HUES64 (cell line): ENCODE results near the gene RNF126.

Experiments used
- H3K27ac ChIP-seq: 2 replicates; pipeline ENCODE4 v1.7.0; 2013; ENCODE audit warnings: low read depth, low read length, inconsistent platforms
- H3K27me3 ChIP-seq: 2 replicates; pipeline ENCODE4 v1.6.1; 2013; ENCODE audit warnings: mild to moderate bottlenecking, low read length; ENCODE audit not compliant: insufficient read depth
- H3K36me3 ChIP-seq: 2 replicates; pipeline ENCODE4 v1.6.1; 2013; ENCODE audit warnings: mild to moderate bottlenecking, low read length; ENCODE audit not compliant: insufficient read depth
- H3K4me1 ChIP-seq: 2 replicates; pipeline ENCODE4 v1.6.1; 2013; ENCODE audit warnings: mild to moderate bottlenecking, low read length, moderate library complexity; ENCODE audit not compliant: insufficient read depth
- H3K4me3 ChIP-seq: 2 replicates; pipeline ENCODE4 v1.5.1; 2013; ENCODE audit warnings: mild to moderate bottlenecking, low read length, moderate library complexity
- H3K9ac ChIP-seq: 2 replicates; pipeline ENCODE4 v1.6.1; 2013; ENCODE audit warnings: mild to moderate bottlenecking, low read depth, low read length
- H3K9me3 ChIP-seq: 2 replicates; pipeline ENCODE4 v1.6.1; 2013; ENCODE audit warnings: low read depth, low read length; ENCODE audit not compliant: insufficient read depth
- WGBS: fragments of 150-250, 120-280 bp; methylation state at CpG from one replicate; pipeline ENCODE4 v1.1.7; 2013; ENCODE audit warnings: missing lambda C conversion rate; 5-methylcytosine and 5-hydroxymethylcytosine counted together

Gene RNF126

DNA sequence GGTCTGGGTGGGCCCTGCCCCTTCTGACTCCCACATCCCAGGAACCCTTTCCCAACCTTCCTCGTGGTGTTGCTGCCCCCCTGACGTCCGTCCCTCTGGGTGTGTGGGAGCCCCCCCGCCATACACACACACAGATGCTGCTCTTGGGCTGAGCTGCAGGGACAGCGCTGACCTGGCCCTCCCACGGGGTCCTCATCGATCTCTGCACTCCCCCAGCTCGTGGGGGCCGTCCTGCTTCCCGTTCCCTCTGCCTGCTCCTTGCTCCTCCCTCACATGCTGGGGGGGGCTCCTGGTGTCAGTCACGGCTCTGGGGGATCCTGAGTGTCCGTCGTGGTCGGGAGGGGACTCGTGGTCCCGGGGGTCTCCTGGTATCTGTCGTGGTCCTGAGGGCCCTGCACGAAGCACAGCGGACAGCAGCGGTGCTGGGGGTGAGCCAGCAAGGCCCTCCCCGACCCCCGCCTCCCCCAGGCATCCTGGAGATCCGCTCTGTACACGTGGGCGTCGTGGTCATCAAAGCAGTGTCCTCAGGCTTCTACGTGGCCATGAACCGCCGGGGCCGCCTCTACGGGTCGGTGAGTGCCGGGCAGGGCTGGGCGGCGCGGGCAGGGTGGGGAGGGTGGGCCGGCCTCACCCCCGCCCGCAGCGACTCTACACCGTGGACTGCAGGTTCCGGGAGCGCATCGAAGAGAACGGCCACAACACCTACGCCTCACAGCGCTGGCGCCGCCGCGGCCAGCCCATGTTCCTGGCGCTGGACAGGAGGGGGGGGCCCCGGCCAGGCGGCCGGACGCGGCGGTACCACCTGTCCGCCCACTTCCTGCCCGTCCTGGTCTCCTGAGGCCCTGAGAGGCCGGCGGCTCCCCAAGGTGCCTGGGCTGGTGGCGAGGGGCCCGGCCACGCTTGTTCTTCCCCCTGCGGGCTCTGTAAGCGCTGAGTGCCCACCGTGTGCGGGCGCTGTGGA lies 20.0 kb downstream of the RNF126 start:
- H3K9ac ChIP-seq = no peak overlapping the region
- H3K27ac ChIP-seq = no peak overlapping the region
- no peak overlapping the region for H3K4me3 ChIP-seq
- WGBS = 91% methylated on average over 70 of the region's 70 CpGs
- H3K9me3 ChIP-seq = no peaks in the 10 kb centered on the region
- peaks cover 32% of the 10 kb centered on the region for H3K36me3 ChIP-seq
- H3K27me3 ChIP-seq = peaks cover 19% of the 10 kb centered on the region
- no peaks in the 10 kb centered on the region for H3K4me1 ChIP-seq

DNA sequence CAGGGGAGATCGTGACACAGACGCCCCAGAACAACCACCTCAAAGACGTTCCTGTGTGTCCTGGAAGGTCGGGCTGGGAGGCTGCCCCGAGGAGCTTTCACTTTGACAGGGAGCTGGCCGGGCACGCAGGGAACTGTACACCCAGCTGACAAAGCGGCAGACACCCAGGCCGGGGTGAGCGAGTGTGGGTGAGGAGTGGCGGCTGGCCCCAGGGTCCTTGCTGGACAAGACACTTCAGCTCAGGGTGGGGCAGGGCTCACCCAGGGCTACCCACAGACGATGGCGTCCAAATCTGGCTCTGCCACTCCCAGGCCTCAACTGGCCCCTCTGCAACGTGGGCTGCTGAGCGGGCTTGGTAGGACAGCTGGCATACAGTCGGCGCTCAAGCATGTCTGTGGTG lies 21.3 kb downstream of the RNF126 start:
- no peak overlapping the region for H3K27ac ChIP-seq
- H3K4me3 ChIP-seq = no peak overlapping the region
- no peaks in the 10 kb centered on the region for H3K9me3 ChIP-seq
- H3K27me3 ChIP-seq = peaks cover 30% of the 10 kb centered on the region
- no peaks in the 10 kb centered on the region for H3K4me1 ChIP-seq
- H3K9ac ChIP-seq = no peak overlapping the region
- peaks cover 18% of the 10 kb centered on the region for H3K36me3 ChIP-seq
- 92% methylated on average over 17 of the region's 17 CpGs for WGBS

DNA sequence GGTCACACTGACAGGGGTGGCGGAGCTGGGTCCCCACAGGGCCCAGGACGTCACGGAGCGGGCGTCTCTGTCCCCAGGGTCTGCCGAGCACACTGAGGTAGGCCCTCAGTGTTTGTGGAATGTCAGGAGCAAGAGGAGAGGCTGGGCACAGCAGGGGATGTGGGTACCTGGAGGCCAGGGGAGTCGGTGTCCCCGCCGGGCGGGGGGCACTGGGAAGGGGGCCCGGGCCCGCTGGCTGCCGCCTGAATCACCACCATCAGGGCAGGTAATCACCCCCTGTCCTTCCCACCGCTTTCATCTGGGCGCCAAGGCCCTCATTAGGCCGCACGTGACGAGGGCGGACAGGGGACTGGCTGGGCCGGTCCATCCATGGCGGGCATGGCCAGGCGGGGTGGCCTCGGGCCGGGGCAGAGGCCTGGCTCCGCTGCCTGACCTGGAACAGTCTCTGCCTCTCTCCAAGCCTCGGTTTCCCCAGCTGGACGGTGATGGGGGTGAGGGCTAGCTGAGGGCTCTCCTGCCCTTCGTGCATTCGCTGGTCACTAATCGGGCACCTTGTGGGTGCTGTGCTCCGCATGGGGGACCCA lies 22.3 kb downstream of the RNF126 start:
- Histone ChIP-seq H3K4me1 (no peaks in the 10 kb centered on the region), H3K27me3 (peaks cover 30% of the 10 kb centered on the region), H3K27ac (no peak overlapping the region), H3K36me3 (peaks cover 8% of the 10 kb centered on the region; the same call in 1 of the 2 replicates), H3K9me3 (no peaks in the 10 kb centered on the region), H3K9ac (no peak overlapping the region), H3K4me3 (no peak overlapping the region)
- WGBS = 92% methylated on average over 31 of the region's 31 CpGs

DNA sequence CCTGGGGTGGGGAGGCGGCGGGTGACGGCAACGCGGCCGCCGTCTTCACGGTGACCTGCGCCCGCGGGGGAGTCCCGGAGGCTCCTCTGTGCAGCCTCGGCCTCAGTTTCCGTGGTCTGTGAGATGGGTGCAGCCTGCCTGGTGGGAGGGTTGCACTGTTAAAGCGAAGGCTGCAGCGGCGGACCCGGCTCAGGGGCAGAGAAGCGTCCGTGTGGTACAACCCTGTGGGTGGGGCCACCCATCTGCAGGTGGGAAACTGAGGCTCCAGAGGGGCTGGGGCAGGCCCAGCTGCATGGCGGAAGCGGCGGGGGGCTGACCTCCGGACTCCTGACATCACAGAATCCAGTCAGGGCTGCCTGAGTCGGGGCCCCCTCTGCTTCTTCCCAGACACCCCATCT lies 22.9 kb downstream of the RNF126 start:
- H3K9ac ChIP-seq = no peak overlapping the region
- H3K9me3 ChIP-seq = no peaks in the 10 kb centered on the region
- WGBS = 46% methylated on average over 25 of the region's 25 CpGs
- peaks cover 30% of the 10 kb centered on the region for H3K27me3 ChIP-seq
- H3K4me1 ChIP-seq = no peaks in the 10 kb centered on the region
- 0 out of 2 replicates have a peak, but pooled peaks cover 6% of the 10 kb centered on the region for H3K36me3 ChIP-seq
- H3K4me3 ChIP-seq = peak overlapping the region; percentile 47; the same call in 1 of the 2 replicates
- H3K27ac ChIP-seq = no peak overlapping the region

DNA sequence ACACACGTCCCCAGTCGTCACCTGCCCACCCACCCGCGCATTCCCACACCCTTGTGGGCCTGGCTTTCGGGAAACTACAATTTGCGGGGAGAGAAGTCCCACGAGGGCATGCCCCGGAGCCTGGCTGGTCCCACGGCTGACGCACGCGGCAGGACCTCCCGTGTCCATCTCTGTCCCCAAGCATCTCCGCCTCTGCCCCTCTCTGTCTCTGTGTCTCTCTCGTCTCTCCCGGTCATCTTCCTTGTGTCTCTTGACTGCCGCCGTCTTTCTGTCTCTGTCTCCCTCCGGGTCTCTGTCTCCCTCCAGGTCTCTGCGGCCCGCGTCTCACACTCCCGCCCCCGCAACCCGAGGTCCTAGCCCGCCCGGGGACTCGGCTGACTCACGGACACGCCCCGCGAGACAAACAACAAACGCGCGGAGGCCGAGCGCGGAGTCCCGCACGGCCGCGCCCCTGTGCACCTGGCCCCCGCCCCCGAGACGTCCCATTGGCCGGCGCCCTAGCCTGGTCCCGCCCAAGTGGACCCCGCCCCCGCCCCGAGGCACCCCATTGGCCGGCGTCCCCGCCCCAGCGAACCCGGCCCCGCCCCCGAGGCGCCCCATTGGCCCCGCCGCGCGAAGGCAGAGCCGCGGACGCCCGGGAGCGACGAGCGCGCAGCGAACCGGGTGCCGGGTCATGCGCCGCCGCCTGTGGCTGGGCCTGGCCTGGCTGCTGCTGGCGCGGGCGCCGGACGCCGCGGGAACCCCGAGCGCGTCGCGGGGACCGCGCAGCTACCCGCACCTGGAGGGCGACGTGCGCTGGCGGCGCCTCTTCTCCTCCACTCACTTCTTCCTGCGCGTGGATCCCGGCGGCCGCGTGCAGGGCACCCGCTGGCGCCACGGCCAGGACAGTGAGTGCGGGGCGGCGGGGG lies 23.5 kb downstream of the RNF126 start, which contains the start of gene FGF22:
Gene FGF22, plus strand, starts transcription at position 627 of the 908 bp plus-strand sequence. Its CDS starts 47 bp downstream, at position 674.
- H3K4me1 ChIP-seq = no peaks in the 10 kb centered on the region
- peak within 1 kb of the TSS; percentile 48 for H3K4me3 ChIP-seq
- H3K27ac ChIP-seq = no peak within 1 kb of the TSS
- no peaks in the 10 kb centered on the region for H3K9me3 ChIP-seq
- WGBS = 5% methylated on average over 109 of the region's 109 CpGs
- no peaks in the 10 kb centered on the region for H3K36me3 ChIP-seq
- H3K27me3 ChIP-seq = peaks cover 30% of the 10 kb centered on the region
- H3K9ac ChIP-seq = no peak within 1 kb of the TSS; the same call in 1 of the 2 replicates

DNA sequence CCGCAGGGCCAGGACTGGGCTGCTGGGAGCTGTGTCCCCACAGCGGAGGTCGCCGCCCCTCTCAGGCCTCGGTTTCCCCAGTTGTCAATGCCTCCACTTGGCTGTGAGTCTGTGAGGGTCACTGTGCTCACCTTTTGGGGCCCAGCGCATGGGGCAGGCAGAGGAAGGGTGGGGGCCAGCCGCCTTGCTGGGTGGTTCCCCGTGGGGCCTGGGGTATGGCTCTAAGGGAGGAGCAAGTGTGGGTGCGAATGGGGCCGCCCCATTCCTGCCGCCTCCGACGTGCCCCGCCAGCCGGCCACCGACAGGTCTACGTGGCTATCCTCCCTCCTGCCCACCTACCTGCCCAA lies 24.1 kb downstream of the RNF126 start:
- H3K9ac ChIP-seq = no peak overlapping the region
- no peaks in the 10 kb centered on the region for H3K9me3 ChIP-seq
- H3K4me1 ChIP-seq = no peaks in the 10 kb centered on the region
- peak overlapping the region; percentile 48; the same call in 1 of the 2 replicates for H3K4me3 ChIP-seq
- WGBS = 57% methylated on average over 17 of the region's 17 CpGs
- peaks cover 30% of the 10 kb centered on the region for H3K27me3 ChIP-seq
- no peak overlapping the region for H3K27ac ChIP-seq
- no peaks in the 10 kb centered on the region for H3K36me3 ChIP-seq

DNA sequence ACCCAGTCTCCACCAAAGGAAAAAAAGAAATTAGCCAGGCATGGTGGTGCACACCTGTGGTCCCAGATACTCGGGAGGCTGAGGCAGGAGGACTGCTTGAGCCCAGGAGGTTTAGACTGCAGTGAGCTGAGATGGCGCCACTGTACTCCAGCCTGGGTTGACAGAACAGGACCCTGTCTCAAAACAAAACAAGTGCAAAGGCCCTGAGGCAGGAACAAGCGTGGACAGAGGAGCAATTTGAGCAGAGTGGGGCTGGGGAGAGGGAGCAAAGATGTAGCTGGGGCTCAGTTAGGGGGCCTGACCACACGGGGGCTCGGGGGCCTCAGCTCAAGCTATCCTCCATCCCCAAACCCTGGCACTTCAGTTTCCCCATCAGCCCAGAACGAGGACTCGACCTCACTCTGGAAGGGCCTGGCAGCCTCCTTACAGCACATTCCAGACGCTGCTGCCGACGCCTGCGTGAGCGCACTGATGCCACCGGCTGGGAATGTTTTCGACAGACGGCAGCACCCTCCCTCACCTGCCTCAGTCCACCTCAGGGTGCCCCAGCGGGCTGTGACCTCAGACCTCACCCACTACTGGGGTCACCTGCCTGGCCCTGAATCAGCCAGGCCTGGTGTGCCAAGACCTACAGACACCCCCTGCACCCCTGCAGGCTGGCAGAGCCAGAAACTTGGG lies 27.9 kb downstream of the RNF126 start:
- Histone ChIP-seq H3K36me3 (peaks cover 6% of the 10 kb centered on the region; the same call in 1 of the 2 replicates), H3K9ac (no peak overlapping the region), H3K4me1 (no peaks in the 10 kb centered on the region), H3K27me3 (peaks cover 25% of the 10 kb centered on the region), H3K27ac (no peak overlapping the region), H3K9me3 (no peaks in the 10 kb centered on the region), H3K4me3 (no peak overlapping the region)
- 92% methylated on average over 16 of the region's 16 CpGs for WGBS

DNA sequence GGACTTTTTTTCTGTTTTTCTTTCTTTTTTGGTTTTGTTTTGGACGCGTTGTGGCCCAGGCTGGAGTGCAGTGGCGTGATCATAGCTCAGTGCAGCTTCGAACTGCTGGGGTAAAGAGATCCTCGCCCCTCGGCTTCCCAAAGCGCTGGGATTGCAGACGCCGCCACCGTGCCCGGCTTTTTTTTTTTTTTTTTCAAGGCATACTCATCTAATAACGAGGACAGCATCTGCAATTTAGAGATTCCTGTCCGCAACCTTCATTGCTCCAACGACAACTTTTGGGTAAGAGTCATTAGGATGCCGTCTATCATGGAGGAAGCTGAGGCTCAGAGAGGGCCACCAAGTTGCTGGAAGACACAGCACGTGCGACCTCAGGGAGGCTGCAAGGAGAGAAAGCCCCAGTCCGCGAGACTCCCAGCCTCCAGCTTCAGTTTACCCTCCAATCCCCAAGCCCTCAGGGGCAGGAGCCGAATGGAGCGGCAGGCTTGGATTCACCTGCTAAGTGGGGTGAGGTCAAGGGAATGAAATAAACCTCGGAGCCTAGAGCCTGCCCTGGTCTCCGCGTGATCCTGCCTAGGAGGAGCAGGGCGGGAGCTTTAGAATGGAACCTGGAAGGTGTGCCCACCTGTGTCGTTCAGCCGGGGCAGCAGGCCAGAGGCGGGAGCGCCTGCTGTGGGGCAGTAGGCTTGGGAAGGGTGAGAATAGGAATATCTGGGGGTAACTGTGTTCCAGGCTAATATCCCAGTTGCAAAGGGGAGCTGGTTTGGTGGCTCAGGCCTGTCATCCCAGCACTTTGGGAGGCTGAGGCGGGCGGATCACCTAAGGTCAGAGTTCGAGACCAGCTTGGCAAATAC lies 29.0 kb downstream of the RNF126 start:
- no peaks in the 10 kb centered on the region for H3K9me3 ChIP-seq
- H3K36me3 ChIP-seq = peaks cover 15% of the 10 kb centered on the region
- no peaks in the 10 kb centered on the region for H3K4me1 ChIP-seq
- peak overlapping the region; percentile 79 for H3K9ac ChIP-seq
- WGBS = 31% methylated on average over 32 of the region's 32 CpGs
- peaks cover 20% of the 10 kb centered on the region for H3K27me3 ChIP-seq
- H3K4me3 ChIP-seq = peak overlapping the region; percentile 100
- no peak overlapping the region; the same call in 1 of the 2 replicates for H3K27ac ChIP-seq

DNA sequence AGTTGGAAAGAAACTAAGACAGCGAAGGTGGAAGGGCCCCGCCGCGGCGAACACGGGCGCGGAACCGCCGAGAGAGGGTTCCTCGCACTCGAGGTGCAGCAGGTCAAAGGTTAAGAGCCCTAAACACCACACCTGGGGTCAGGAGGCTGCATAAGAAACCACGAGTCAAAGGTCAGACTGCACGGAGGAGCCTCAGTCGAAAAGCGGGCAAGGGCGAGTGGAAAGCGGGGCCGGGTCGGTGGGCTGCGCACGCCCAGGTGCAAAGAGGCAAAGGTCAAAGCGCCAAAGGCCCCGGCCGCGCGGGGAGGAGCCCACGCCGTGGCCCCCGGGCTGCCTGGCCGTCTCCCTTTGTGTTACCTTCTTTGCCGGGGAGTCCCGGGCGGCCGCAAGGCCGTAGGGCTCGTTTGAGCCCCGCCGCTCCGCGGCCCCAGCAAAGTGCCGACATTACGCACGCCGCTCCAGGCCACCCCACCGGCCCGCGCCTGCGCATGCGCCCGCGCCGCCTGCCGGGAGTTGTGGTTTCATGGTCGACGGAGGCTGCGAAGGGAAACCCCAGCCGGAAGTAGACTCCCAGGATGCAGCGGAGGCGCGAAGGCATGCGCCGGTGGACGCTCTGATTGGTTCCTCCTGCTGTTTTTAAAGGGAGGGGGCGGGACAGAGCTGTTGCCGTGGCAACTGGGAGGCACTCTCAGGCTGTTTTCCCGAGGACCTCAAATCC lies 29.8 kb downstream of the RNF126 start, which contains the start of gene POLRMT:
Gene POLRMT, minus strand, starts transcription at position 470 of the 718 bp plus-strand sequence. Its CDS starts 25 bp downstream, at position 445.
- peak within 1 kb of the TSS; percentile 100 for H3K4me3 ChIP-seq
- H3K4me1 ChIP-seq = no peaks in the 10 kb centered on the region
- peak within 1 kb of the TSS; percentile 94 for H3K9ac ChIP-seq
- H3K36me3 ChIP-seq = peaks cover 23% of the 10 kb centered on the region
- H3K9me3 ChIP-seq = no peaks in the 10 kb centered on the region
- peaks cover 12% of the 10 kb centered on the region for H3K27me3 ChIP-seq
- peak within 1 kb of the TSS; percentile 65 for H3K27ac ChIP-seq
- WGBS = under 1% methylated on average over 67 of the region's 67 CpGs
